SU-DHL-6 (cell line): ENCODE data around the gene PRR23B.

Source experiments
- CTCF ChIP-seq: fragments of 200-600 bp; sonication (generic); IDR thresholded peaks from one replicate; pipeline ENCODE4 v1.5.1; 2017; ENCODE audit warnings: antibody characterized with exemption, mild to moderate bottlenecking, low read length, moderate library complexity; ENCODE audit not compliant: insufficient read depth, poor library complexity, severe bottlenecking
- EZH2phosphoT487 ChIP-seq: fragments of 200-600 bp; sonication (generic), shearing (Covaris generic); conservative IDR thresholded peaks from 2 replicates; pipeline ENCODE4 v1.6.1; 2018; ENCODE audit warnings: mild to moderate bottlenecking, antibody characterized with exemption, low read length, moderate library complexity, mixed read lengths

GRCh38 chr3:138975351-138975750, 45.4 kb downstream of the PRR23B start:
- TF ChIP-seq CTCF (no peak), EZH2phosphoT487 (no peak)
